Cardiac atrium fibroblast (primary cell): ENCODE measurements around the gene LARP4. TPM values are rescaled to one million over a fixed set of nuclear protein-coding genes. Genes with fewer than 3 reads are reported as not detected.

Experiments
- total RNA-seq: library from RNA; depleted of rRNA; stranded (reverse); fragments of >200 nt; gene quantifications from 2 replicates; pipeline ENCODE4 v1.2.3, GENCODE V29; 2015

LARP4 gene
- 31.8 and 36.1 TPM in 2 replicates for total RNA-seq

DNA sequence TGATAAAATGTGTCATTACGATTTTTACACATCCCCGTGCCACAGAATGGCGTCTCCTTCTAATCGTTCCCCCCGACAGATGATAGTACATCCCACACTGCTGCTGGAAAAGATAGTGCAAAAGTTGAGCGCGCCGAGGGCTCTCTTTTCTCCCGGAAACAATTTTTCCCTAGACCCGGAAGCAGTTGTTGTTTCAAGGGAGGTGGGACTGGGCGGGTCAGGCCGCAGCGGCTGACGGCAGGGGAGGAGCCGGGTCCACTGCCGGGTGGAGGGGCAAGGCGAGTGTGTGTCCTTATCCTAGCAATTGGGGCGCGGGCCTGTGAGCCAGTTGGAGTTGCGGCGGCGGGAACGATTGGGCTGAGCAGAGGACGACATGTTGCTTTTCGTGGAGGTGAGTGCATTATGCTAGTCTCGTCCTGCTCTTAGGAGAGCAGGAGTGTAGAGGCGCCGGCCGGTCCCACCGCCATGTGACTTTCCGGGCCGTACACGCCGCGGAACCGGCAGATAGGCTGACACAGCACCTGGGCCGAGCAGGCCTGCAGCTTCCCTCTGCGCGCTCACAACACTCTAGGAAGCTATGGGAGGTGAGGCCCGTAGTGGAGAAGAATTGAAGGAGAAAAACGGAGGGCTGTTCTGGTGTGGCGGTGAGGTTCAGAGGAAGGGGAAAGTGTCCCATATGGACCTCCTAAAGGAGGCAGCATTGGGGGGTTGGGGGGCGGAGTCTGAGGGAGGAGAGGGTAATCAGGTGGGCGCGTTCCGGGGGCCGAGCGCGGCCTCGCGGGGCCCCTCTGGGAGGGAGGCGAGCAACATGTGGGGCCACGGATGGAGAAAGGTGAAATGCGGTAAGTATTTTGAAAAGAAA lies at the start of gene LARP4:
Gene LARP4, plus strand, starts transcription at position 248 of the 862 bp plus-strand sequence. Its CDS starts 126 bp downstream, at position 374.

DNA sequence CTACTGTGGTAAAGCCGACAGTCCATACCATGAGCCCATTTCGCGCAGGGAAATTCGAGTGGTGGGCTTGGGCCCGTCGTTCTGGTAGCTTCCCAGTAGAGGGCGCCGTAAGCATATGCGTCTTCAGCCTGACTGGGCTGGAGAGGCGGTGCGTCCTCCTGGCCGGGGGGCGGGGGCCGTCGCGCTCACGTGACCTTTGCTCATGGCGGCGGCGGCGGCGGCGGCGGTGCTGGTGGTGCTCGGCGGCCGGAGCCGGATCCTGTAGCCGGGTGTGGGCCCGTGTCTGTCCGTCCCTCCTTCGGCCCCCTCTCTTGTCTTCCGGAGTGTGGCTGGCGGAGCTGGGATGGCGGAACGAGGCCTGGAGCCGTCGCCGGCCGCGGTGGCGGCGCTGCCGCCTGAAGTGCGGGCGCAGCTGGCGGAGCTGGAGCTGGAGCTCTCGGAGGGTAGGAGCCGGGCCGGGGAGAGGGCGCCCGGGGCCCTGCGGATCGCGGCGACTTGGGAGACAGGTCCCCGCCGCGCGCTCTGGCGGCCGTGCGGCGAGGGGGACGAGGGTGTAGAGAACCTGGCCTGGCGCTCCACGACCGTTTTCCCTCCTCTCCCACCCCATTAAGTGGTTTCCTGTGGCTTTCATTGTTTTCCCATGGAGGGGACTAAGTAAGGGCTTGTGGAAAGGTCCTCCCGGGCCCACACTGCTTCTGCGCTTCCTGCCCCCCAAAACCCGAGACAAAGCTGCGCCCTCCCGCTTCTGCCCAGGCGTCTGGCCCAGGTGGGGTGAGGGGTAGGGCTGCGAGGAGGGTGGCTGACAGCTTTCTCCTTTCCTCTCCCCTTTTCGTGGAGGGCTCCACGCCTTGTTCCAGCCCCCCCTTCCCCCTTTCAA lies 104.4 kb downstream of the LARP4 start, which contains the start of gene DIP2B:
Gene DIP2B, plus strand, starts transcription at position 188 of the 877 bp plus-strand sequence. Its CDS starts 156 bp downstream, at position 344.

Other genes with a start within 250 kb of the LARP4 start
- 32.3 and 38.6 TPM in 2 replicates for gene CERS5, start 233.5 kb upstream of the LARP4 start, total RNA-seq
- gene LIMA1, start 117.4 kb upstream of the LARP4 start, total RNA-seq, result 98.8 and 103 TPM in 2 replicates
- not detected in 2 replicates for gene FAM186A, start 4.3 kb upstream of the LARP4 start, total RNA-seq
- gene DIP2B, start 104.1 kb downstream of the LARP4 start, total RNA-seq, result 15.0 and 19.6 TPM in 2 replicates